Stimulated activated CD8-positive, alpha-beta memory T cell treated with anti-CD3 and anti-CD28 coated beads, Interleukin-2, amount 100 ng/mL, for 48 hours (primary cell): ENCODE measurements around the gene LRIT1.
"Not testable (repeated sequence)": the region's sequence is repeated elsewhere in the genome, so short reads cannot be mapped to it uniquely, and the experiment has no call there.

Experiments used
- DNase-seq, 2 donors: peaks; one replicate each; pipeline ENCODE4 v3.0.0-alpha.2; 2020; ENCODE audit warnings: low read depth in 2 of 2

LRIT1 gene

GRCh38 chr10:84241185-84241790 lies at the start of gene LRIT1:
Gene LRIT1 (minus strand): TSS chr10:84241546. CDS start chr10:84241439, 107 bp downstream.
- DNase-seq, result no peak

- no peak for DNase-seq
These were observed 48.9 kb upstream of the LRIT1 start for GRCh38 chr10:84290235-84290634.

DNA sequence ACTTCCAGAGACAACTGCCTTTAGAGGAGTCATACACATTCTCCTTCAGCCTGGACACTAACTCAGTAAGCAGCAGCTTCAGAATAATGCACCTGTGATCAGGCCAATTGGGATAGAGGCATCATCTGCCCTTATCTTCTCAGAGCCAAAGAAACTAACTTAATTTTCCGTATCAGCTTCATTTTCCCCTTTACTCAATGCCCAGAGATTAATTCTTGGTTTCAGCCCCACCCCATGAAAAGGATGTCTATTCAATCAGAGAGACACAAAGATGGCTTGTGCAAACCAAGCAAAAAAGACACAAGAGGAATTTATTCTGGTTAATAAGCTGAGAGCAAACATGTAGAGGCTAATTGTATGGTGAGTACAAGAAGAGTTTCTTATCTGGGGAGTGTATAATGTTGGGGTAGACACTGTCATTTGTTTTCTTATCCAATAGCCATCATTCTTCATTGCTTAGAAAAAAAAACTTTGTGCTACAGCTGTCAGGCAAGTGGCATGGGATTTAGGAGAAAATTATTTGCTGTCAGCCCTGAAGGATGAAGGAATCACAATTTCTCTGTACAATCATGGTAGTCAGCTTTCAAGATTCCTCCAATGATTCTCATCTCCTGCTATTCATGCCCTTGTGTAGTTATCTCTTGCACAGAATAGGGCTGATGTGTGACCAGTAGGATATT lies 48.3 kb upstream of the LRIT1 start:
- DNase-seq, result no peak

DNA sequence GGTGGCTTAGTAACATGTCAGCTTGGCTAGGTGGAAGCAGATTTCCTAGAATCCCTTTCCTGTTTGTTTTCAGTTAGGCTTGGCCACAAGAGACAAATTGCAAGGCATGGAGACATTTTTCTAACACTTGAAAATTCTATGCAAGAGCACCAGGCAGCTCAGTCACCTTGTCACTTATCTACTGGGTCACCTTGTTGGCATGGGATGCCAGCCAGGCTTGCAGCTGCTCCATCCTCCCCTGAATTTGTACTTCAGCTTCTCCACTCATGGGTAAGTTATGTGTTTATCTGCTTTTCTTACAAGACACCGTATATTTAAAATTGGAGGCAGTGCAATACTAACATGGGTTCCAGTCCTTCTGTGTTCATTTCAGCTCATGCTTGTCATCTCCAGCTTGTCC lies 46.8 kb upstream of the LRIT1 start:
- DNase-seq, result no peak

DNA sequence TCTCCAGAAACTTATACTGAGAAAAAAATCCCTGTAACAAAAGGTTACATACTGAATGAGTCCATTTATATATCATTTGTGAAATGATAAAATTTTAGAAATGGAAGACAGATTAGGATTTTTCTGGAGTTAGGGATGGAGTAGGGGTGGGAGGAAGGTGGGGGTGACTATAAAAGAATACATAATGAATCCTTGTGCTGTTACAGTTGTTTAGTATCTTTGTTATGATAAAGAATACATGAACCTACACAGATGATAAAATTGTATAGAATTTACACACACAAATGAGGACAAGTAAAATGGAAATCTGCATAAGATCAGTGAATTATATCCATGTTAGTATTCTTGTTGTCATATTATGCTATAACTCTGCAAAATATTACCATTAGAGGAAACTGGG lies 45.3 kb upstream of the LRIT1 start:
- no peak for DNase-seq

- DNase-seq, result not testable (repeated sequence)
These were observed 38.6 kb upstream of the LRIT1 start for GRCh38 chr10:84279876-84280475.

- DNase-seq, result no peak
These were observed 29.4 kb upstream of the LRIT1 start for GRCh38 chr10:84270708-84271107.

- no peak for DNase-seq
These were observed 28.4 kb upstream of the LRIT1 start for GRCh38 chr10:84269773-84270172.

GRCh38 chr10:84269162-84269561 lies 27.8 kb upstream of the LRIT1 start:
- DNase-seq, result no peak

DNA sequence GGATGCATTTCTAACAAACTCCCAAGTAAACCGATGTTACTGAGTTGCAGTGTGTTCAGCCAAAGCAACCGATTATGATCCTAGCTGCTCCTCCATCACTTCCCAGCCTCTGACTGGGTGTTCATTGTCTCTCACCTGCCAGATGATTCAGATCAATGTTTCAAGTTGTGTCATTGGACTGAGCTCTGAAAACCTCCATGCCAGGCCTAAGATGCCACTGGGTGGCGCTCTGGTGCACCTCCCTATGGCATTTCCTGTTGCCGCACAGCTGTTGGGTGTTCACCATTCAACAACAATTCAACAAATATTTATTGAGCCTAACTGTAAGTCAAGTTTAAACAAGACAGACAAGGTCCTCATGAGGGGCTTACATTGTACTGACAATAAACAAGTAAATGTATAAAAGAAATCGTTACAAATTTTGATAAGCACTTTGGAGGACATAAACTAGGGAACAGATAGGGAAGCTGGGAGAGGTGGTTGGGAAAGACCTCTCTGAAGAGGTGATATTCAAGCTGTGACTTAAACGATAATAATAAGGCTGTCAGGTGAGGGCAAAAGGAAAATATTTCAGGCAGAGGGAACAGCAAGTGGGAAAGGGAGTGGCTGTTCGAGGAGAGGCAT lies 26.3 kb upstream of the LRIT1 start:
- peak; percentile 58 to 80 for DNase-seq

DNA sequence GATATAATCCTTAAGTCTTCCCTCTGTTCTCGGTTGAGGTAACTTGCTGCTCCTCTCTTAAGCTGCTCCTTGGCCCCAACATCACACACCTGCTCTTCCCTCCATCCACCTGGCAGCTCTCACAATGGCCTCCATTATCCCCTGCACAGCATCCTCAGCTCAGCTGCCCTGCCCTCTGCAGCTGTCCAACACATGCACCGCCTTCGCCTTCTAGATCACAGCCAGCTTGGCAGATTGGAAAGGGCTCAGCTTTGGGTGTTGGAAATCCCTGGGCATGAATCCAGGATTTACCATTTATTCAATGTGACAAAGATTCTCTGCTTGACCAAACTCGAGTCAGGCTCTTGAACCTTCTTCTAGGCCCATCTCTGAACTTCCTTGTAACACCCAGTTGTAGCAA lies 24.1 kb upstream of the LRIT1 start:
- DNase-seq, result no peak

DNA sequence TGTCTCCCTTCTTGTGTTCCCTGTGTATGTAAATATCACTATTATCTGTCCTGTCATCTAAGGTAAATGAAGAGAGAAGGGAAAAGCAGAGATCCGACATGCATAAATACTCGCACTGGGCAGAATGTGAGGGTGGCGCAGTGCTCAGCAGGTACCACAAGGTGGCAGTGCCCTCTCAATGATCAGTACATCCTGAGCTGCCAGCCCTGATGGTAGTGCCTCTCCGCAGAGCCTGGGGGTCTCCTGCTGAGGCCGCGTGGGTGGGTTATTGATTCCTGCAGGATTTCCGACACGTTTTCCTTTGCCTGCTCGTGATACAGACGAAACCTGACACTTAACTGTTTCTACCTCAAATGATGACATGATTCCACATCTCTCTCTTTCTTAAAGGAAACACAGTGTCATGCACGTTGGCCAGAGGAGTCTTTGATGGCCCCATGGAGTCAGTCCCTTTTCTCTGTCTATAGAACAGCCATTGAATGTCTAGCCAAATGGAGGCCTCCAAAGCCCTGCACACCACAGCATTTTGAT lies 23.3 kb upstream of the LRIT1 start:
- peak; percentile 51 to 61 for DNase-seq

GRCh38 chr10:84263716-84264115 lies 22.4 kb upstream of the LRIT1 start:
- DNase-seq, result no peak

GRCh38 chr10:84262190-84262956 lies 21.0 kb upstream of the LRIT1 start:
- DNase-seq, result no peak

- no peak for DNase-seq
These were observed 20.0 kb upstream of the LRIT1 start for GRCh38 chr10:84261236-84261915.

DNA sequence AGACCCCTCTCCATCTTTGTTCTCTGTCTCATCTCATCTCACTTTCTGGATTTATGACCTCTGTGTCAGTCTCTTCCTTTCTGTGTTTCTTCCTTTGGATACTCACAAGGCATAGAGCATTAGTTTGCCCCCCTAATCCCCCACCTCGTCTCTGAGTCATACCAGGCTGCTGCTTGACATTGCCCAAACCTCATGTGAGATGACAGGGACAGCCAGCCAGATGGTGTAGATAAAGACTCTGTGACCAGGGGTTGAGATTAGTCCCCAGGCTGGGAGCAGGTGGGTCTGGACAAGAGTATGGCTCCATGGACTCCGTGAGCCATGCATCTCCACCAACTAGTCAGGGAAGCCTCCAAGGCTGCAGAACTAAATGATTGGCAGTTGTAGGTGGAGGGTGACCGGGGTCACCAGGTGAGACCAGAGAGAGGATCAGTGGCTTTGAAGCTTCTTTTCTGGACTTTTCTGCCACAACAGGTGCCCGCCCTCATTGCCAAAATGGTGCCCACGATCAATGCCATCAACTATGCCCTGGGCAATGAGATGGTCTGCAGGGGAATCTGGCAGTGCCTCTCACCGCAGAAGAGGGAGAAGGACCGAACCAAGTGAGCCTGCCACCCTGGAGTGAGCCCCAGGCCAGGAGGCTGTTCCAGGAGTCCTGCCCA lies 16.8 kb upstream of the LRIT1 start:
- no peak for DNase-seq

- DNase-seq, result no peak
These were observed 16.1 kb upstream of the LRIT1 start for GRCh38 chr10:84257343-84258020.

DNA sequence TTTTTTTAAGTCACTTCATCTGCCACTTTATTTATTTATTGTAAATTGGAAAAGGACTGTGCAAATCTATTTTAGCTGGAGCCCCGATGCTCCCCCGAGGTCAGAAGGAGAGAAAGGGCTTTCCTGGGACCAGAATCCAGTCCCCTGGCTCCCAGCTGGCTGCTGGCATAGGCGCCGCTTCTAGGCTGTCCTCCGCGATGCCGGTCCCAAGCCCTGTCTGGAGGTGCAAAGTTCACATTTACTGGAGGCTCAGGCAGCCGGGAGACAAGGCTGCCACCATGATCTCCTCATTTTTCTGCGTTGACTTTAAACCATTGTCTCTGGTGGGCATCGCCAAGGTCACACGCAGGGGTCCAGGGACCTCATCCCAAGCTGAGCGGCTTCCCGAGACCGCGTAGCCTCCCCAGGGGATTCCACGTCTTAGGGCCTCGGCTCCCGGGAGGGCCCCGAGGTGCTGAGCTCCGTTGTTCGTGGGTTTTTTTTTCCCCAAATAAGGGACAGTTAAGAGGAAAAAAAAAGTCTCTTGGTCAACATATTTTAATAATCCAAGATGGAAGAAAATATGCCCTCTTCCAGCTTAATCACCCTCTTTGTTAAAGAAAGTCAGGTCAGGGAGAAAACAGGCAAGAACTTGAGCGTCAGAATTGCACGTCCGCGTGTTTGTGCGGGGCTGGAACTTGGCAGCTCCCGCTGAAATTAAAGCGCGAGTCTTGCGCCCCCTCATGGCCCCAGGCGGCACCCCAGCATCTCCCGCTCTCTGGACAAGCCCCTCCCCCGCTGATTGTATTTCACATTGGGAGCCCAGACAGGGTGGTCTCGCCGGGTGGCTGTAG lies 15.4 kb upstream of the LRIT1 start:
- peak; percentile 47 to 48 for DNase-seq
